SK-N-SH (cell line): Measurements from ENCODE around the gene USP2. TPM values are rescaled to one million over a fixed set of nuclear protein-coding genes. Genes with fewer than 3 reads are reported as not detected.

Source experiments
- CTCF ChIA-PET: fragments of 300-600, 350-600 bp; formaldehyde crosslinking; extraction: SDS; loops from one replicate; lab custom pipeline; 2021; lab: Yijun Ruan, JAX
- POLR2A ChIA-PET: fragments of 350-600 bp; sonication (Branson Sonifier 250); formaldehyde crosslinking; extraction: SDS; loops from one replicate; lab custom pipeline; 2020; ENCODE audit warnings: antibody characterized with exemption, inconsistent platforms; lab: Yijun Ruan, JAX
- DNase-seq: peaks from one replicate; pipeline ENCODE4 v3.0.0; 2012
- H2AFZ ChIP-seq: fragments of 200-600 bp; sonication (generic); 2 replicates; pipeline ENCODE4 v1.8.1; 2016; ENCODE audit warnings: antibody characterized with exemption, mild to moderate bottlenecking, low read depth
- H3F3A ChIP-seq: fragments of 200-600 bp; sonication (generic); replicated peaks from 2 replicates; pipeline ENCODE3; 2016; ENCODE audit warnings: antibody characterized with exemption, mild to moderate bottlenecking; ENCODE audit not compliant: insufficient read depth
- H3K27ac ChIP-seq, 2 experiments: fragments of 200-500 bp in 1 of 2; fragments of 200-600 bp in 1 of 2; sonication (Bioruptor generic) in 1 of 2; sonication (generic), shearing (Covaris generic) in 1 of 2; 2 replicates each; pipeline versions ENCODE4 v1.5.1 to v1.6.1; 2014 to 2016; ENCODE audit warnings: low read depth in 2 of 2, inconsistent platforms in 1 of 2, low read length in 1 of 2, mild to moderate bottlenecking in 1 of 2, mixed read lengths in 1 of 2
- H3K27me3 ChIP-seq: fragments of 200-600 bp; sonication (generic), shearing (Covaris generic); 2 replicates; pipeline ENCODE4 v1.6.1; 2016; ENCODE audit warnings: mixed run types; ENCODE audit not compliant: insufficient read depth
- H3K36me3 ChIP-seq, 2 experiments: fragments of 200-500 bp in 1 of 2; fragments of 200-600 bp in 1 of 2; sonication (Bioruptor generic) in 1 of 2; sonication (generic) in 1 of 2; replicated peaks in 1 of 2; 2 replicates each; pipeline versions ENCODE3 to v1.5.1; 2014 to 2016; ENCODE audit warnings: low read length in 1 of 2, mild to moderate bottlenecking in 1 of 2; ENCODE audit not compliant: insufficient read depth in 2 of 2, control insufficient read depth in 1 of 2
- H3K4me1 ChIP-seq, 2 experiments: fragments of 200-500 bp in 1 of 2; fragments of 200-600 bp in 1 of 2; sonication (Bioruptor generic) in 1 of 2; sonication (generic), shearing (Covaris generic) in 1 of 2; 2 replicates each; pipeline versions ENCODE4 v1.5.1 to v1.6.1; 2014 to 2016; ENCODE audit warnings: low read depth in 1 of 2, low read length in 1 of 2, mixed run types in 1 of 2; ENCODE audit not compliant: insufficient read depth in 2 of 2, control insufficient read depth in 1 of 2
- H3K4me2 ChIP-seq: fragments of 200-600 bp; sonication (generic), shearing (Covaris generic); 2 replicates; pipeline ENCODE4 v1.6.1; 2017; ENCODE audit warnings: mixed run types
- H3K4me3 ChIP-seq, 2 experiments: fragments of 200-500 bp in 1 of 2; fragments of 200-600 bp in 1 of 2; sonication (Bioruptor generic) in 1 of 2; sonication (generic), shearing (Covaris generic) in 1 of 2; 2 replicates each; pipeline versions ENCODE4 v1.5.1 to v1.8.1; 2014 to 2016; ENCODE audit warnings: low read depth in 2 of 2, inconsistent platforms in 1 of 2, low read length in 1 of 2, mild to moderate bottlenecking in 1 of 2, mixed read lengths in 1 of 2, moderate library complexity in 1 of 2
- H3K79me2 ChIP-seq: fragments of 200-600 bp; sonication (generic); 2 replicates; pipeline ENCODE4 v1.8.1; 2017; ENCODE audit warnings: mild to moderate bottlenecking; ENCODE audit not compliant: insufficient read depth
- H3K9ac ChIP-seq: fragments of 200-600 bp; sonication (generic); 2 replicates; pipeline ENCODE4 v1.6.1; 2017; ENCODE audit warnings: mixed run types
- H3K9me2 ChIP-seq: fragments of 200-600 bp; sonication (generic); 2 replicates; pipeline ENCODE4 v1.6.1; 2017; ENCODE audit warnings: mixed run types
- H3K9me3 ChIP-seq: fragments of 200-600 bp; sonication (generic); 2 replicates; pipeline ENCODE4 v1.6.1; 2017; ENCODE audit warnings: mixed run types, mild to moderate bottlenecking, moderate library complexity
- H4K20me1 ChIP-seq: fragments of 200-600 bp; sonication (generic); 2 replicates; pipeline ENCODE4 v1.6.1; 2017; ENCODE audit warnings: mild to moderate bottlenecking, mixed run types; ENCODE audit not compliant: insufficient read depth
- FOSL2 ChIP-seq: IDR thresholded peaks from 2 replicates; pipeline ENCODE4 v1.4.0; 2012; ENCODE audit warnings: low read depth, mild to moderate bottlenecking, moderate library complexity, borderline replicate concordance
- FOXJ3 ChIP-seq: sonication (generic); formaldehyde crosslinking; IDR thresholded peaks from 2 replicates; pipeline ENCODE4 v1.5.1; 2020; ENCODE audit warnings: mild to moderate bottlenecking, missing genetic modification reagents
- FOXM1 ChIP-seq: IDR thresholded peaks from 2 replicates; pipeline ENCODE4 v1.4.0; 2012; ENCODE audit warnings: low read depth, mild to moderate bottlenecking
- MEF2A ChIP-seq: IDR thresholded peaks from 2 replicates; pipeline ENCODE4 v1.4.0; 2012; ENCODE audit warnings: low read depth, borderline replicate concordance
- MXI1 ChIP-seq: IDR thresholded peaks from 2 replicates; pipeline ENCODE4 v1.6.1; 2012; ENCODE audit warnings: mild to moderate bottlenecking, low read depth, low read length, improper control_type of control experiment
- POLR2AphosphoS5 ChIP-seq: IDR thresholded peaks from 2 replicates; pipeline ENCODE4 v1.6.1; 2012; ENCODE audit warnings: low read depth, low read length
- RAD21 ChIP-seq: IDR thresholded peaks from 2 replicates; pipeline ENCODE4 v1.6.1; 2012; ENCODE audit warnings: mild to moderate bottlenecking, low read length
- RFX5 ChIP-seq: IDR thresholded peaks from 2 replicates; pipeline ENCODE4 v1.6.1; 2012; ENCODE audit warnings: mild to moderate bottlenecking, improper control_type of control experiment, low read length
- RXRA ChIP-seq: IDR thresholded peaks from 2 replicates; pipeline ENCODE4 v1.4.0; 2012; ENCODE audit warnings: low read depth, mild to moderate bottlenecking, borderline replicate concordance
- SMC3 ChIP-seq: IDR thresholded peaks from 2 replicates; pipeline ENCODE4 v1.6.1; 2012; ENCODE audit warnings: low read depth, low read length, improper control_type of control experiment
- TAF1 ChIP-seq: IDR thresholded peaks from 2 replicates; pipeline ENCODE4 v1.6.1; 2012; ENCODE audit warnings: low read depth, mild to moderate bottlenecking, low read length, moderate library complexity, borderline replicate concordance
- TEAD4 ChIP-seq: IDR thresholded peaks from 2 replicates; pipeline ENCODE4 v1.4.0; 2012; ENCODE audit warnings: mild to moderate bottlenecking, borderline replicate concordance; ENCODE audit not compliant: insufficient read depth
- whole genome bisulfite sequencing: methylation state at CpG from one replicate; pipeline ENCODE4 v1.1.6; 2017; ENCODE audit warnings: low lambda C conversion rate; 5-methylcytosine and 5-hydroxymethylcytosine counted together
- polyA plus RNA-seq, 3 experiments: library from polyadenylated mRNA; depleted of rRNA; stranded (reverse); fragments of >200 nt; gene quantifications; 2 replicates each; pipeline ENCODE4 v1.2.3, GENCODE V29; 2012
- TF ChIP-seq, protein P1 (sequence below): IDR thresholded peaks from 2 replicates; pipeline ENCODE4 v1.4.0; 2012; ENCODE audit warnings: low read depth
- TF ChIP-seq, protein P2 (sequence below): IDR thresholded peaks from 2 replicates; pipeline ENCODE4 v1.4.0; 2012; ENCODE audit warnings: low read depth, borderline replicate concordance
- TF ChIP-seq, protein P3 (sequence below): IDR thresholded peaks from 2 replicates; pipeline ENCODE4 v1.6.1; 2012; ENCODE audit warnings: mild to moderate bottlenecking, low read depth, low read length, moderate library complexity

The USP2 gene
- polyA plus RNA-seq, 1 of the 3 experiments (the other 2 are of a cell fraction), result 0.97 TPM

DNA sequence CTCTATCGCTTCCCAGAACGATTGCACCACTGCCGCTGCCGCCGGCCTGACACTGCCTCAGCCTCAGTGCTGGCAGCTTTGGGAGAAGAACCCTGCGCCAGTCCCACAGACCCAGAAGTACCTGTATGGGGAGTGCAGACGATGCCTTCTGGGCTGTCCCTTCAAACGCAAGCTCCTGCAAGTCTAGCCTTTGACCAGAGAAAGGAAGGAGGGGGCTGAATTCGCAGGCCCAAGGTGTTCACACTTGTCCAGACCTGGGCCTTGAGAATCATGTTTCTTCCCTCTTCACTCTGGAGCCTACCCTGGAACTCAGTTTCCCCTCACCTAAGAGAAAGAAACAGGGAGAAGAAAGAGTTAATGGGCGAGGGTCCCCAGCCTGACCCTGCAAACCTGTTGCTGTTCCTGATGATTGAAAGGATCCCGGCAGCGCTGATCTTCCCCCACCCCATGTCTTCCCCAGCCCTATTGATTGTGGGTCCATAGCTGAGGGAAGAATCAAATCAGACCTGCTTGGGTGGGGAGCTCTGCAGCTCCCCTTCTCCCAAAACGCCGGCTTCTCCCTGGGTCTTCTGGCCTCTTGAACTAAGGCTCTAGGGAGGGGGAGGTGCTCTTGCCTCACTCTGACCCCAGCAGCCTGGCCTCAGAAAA, 63.8 kb downstream of the USP2 start:
- 93% methylated on average over 9 of the region's 14 CpGs for WGBS
- TF ChIP-seq, protein P1, sequence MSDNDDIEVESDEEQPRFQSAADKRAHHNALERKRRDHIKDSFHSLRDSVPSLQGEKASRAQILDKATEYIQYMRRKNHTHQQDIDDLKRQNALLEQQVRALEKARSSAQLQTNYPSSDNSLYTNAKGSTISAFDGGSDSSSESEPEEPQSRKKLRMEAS, result no peak
- no peak for TF ChIP-seq POLR2AphosphoS5
- no peak for TF ChIP-seq FOXJ3
- TF ChIP-seq TEAD4, result no peak
- TF ChIP-seq MXI1, result no peak
- TF ChIP-seq FOSL2, result no peak
- no peak for TF ChIP-seq MEF2A
- TF ChIP-seq, protein P2, sequence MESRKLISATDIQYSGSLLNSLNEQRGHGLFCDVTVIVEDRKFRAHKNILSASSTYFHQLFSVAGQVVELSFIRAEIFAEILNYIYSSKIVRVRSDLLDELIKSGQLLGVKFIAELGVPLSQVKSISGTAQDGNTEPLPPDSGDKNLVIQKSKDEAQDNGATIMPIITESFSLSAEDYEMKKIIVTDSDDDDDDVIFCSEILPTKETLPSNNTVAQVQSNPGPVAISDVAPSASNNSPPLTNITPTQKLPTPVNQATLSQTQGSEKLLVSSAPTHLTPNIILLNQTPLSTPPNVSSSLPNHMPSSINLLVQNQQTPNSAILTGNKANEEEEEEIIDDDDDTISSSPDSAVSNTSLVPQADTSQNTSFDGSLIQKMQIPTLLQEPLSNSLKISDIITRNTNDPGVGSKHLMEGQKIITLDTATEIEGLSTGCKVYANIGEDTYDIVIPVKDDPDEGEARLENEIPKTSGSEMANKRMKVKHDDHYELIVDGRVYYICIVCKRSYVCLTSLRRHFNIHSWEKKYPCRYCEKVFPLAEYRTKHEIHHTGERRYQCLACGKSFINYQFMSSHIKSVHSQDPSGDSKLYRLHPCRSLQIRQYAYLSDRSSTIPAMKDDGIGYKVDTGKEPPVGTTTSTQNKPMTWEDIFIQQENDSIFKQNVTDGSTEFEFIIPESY, result no peak
- POLR2A ChIA-PET, result interaction anchor here (1.1 kb wide), 1 partner anchor 210 kb away, joined by 3 read pairs; no protein-coding TSS in a partner anchor

DNA sequence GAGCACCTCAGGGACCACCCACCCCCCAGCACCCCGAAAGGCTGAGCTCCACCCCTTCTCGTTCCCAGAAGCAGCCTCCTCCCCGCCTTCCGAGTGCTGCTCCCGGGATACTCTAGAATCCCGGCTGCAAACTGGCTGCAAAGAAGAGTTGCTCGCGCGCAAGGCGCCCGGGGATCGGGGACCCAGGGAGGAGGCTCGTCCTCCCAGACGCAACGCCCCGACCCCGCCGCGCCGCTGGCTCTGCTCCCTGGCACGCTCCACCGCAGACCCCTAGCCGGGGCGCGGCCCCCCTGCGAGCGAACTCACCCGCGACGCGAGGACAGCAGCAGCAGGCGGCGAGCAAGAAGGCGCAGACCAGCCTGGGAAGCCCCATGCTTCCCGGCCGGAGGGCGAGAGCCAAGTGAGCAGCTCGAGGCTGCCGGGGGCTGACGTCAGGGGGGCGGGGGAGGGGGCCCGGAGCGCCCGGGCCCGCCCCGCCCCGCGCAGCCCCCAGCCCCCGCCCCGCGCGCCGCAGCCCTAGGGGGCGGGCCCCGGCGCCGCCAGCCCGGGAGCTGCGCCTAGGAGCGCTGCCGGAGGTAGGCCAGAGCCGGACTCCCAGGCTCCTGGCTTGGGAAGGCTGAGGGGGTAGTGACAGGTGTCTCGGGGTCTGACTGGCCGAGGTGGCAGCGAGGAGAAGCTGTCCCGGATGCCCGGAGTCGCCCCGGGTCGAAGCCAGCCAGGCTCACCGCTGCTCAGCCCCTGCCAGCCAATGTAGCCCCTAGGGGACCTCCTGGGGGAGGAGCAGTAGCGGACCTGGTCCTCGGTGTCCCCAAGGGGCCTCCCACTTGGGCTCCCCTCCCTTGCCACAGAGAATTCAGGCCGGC, 64.5 kb downstream of the USP2 start, which contains the start of gene MCAM:
Gene MCAM, minus strand, starts transcription at position 402 of the 863 bp plus-strand sequence. Its CDS starts 29 bp downstream, at position 373.
- no peaks in the 10 kb centered on the region for H3K79me2 ChIP-seq
- H3K4me3 ChIP-seq, result peak within 1 kb of the TSS; percentile 55 to 68
- H3K9me2 ChIP-seq, result no peaks in the 10 kb centered on the region
- peaks cover 12 to 31% of the 10 kb centered on the region in 2 experiments; a peak in 2 of 4 replicates for H3K4me1 ChIP-seq
- H4K20me1 ChIP-seq, result no peaks in the 10 kb centered on the region
- H3K9me3 ChIP-seq, result no peaks in the 10 kb centered on the region
- peak within 1 kb of the TSS; percentile 72 for H2AFZ ChIP-seq
- peak within 1 kb of the TSS; percentile 43; the same call in 1 of the 2 replicates for H3K9ac ChIP-seq
- peaks cover 8% of the 10 kb centered on the region for H3F3A ChIP-seq
- 8% methylated on average over 8 of the region's 74 CpGs for WGBS
- DNase-seq, result peak; percentile 87
- no peak within 1 kb of the TSS; a peak in 1 of 4 replicates for H3K27ac ChIP-seq
- H3K27me3 ChIP-seq, result no peaks in the 10 kb centered on the region
- no peaks in the 10 kb centered on the region for H3K36me3 ChIP-seq
- ChIA-PET CTCF (interaction anchor here (0.6 to 4.8 kb wide), 12 partner anchors 10 to 172 kb away, joined by 3 to 18 read pairs (median 8); partner anchors contain the start of gene CBL), POLR2A (interaction anchor here (0.9 to 1.6 kb wide), 5 partner anchors 9 to 223 kb away, joined by 3 to 5 read pairs (median 3); partner anchors contain the start of genes CBL and DPAGT1)
- H3K4me2 ChIP-seq, result peak within 1 kb of the TSS; percentile 100
- no peak for TF ChIP-seq FOXM1
- TF ChIP-seq, protein P1, result 0 out of 2 replicates have a peak, but pooled peaks have one; percentile 0
- no peak for TF ChIP-seq MEF2A
- TF ChIP-seq RAD21, result no peak
- TF ChIP-seq, protein P3, sequence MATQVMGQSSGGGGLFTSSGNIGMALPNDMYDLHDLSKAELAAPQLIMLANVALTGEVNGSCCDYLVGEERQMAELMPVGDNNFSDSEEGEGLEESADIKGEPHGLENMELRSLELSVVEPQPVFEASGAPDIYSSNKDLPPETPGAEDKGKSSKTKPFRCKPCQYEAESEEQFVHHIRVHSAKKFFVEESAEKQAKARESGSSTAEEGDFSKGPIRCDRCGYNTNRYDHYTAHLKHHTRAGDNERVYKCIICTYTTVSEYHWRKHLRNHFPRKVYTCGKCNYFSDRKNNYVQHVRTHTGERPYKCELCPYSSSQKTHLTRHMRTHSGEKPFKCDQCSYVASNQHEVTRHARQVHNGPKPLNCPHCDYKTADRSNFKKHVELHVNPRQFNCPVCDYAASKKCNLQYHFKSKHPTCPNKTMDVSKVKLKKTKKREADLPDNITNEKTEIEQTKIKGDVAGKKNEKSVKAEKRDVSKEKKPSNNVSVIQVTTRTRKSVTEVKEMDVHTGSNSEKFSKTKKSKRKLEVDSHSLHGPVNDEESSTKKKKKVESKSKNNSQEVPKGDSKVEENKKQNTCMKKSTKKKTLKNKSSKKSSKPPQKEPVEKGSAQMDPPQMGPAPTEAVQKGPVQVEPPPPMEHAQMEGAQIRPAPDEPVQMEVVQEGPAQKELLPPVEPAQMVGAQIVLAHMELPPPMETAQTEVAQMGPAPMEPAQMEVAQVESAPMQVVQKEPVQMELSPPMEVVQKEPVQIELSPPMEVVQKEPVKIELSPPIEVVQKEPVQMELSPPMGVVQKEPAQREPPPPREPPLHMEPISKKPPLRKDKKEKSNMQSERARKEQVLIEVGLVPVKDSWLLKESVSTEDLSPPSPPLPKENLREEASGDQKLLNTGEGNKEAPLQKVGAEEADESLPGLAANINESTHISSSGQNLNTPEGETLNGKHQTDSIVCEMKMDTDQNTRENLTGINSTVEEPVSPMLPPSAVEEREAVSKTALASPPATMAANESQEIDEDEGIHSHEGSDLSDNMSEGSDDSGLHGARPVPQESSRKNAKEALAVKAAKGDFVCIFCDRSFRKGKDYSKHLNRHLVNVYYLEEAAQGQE, result no peak
- no peak for TF ChIP-seq RFX5
- peak; percentile 55; the same call in 1 of the 2 replicates for TF ChIP-seq TAF1
- TF ChIP-seq FOXJ3, result no peak
- no peak for TF ChIP-seq RXRA
- no peak for TF ChIP-seq SMC3

More for the DNA sequence above, 63.8 kb downstream of the USP2 start:
- no peaks in the 10 kb centered on the region for H3K9me2 ChIP-seq
- CTCF ChIA-PET, result interaction anchor here (0.6 to 4.8 kb wide), 11 partner anchors 11 to 173 kb away, joined by 3 to 18 read pairs (median 7); partner anchors contain the start of gene CBL
- peak overlapping the region; percentile 24; the same call in 1 of the 2 replicates for H3K4me2 ChIP-seq
- H3K9ac ChIP-seq, result no peak overlapping the region
- H3K4me1 ChIP-seq, result peaks cover 12 to 31% of the 10 kb centered on the region in 2 experiments; a peak in 2 of 4 replicates
- H3K27ac ChIP-seq, result no peak overlapping the region
- no peaks in the 10 kb centered on the region for H4K20me1 ChIP-seq
- H3K27me3 ChIP-seq, result no peaks in the 10 kb centered on the region
- H3K79me2 ChIP-seq, result no peaks in the 10 kb centered on the region
- H3K36me3 ChIP-seq, result no peaks in the 10 kb centered on the region
- peaks cover 11% of the 10 kb centered on the region for H3F3A ChIP-seq
- no peak overlapping the region for H2AFZ ChIP-seq
- no peaks in the 10 kb centered on the region for H3K9me3 ChIP-seq
- peak; percentile 16 for DNase-seq
- peak overlapping the region in 1 of 2 experiments; percentile 55; a peak in 1 of 4 replicates for H3K4me3 ChIP-seq
